DMS114 treated with DMSO at 0.1 percent for 48 hours (cell line): ENCODE data around the gene HNF4A.

Source experiments
- DNase-seq: peaks from one replicate; lab custom pipeline; 2025; ENCODE audit not compliant: unreplicated experiment; lab: John Stamatoyannopoulos, UW

HNF4A gene

GRCh38 chr20:44423480-44423879 is 68.0 kb downstream of the HNF4A start:
- no peak for DNase-seq

- DNase-seq, result no peak
These were observed 68.6 kb downstream of the HNF4A start for GRCh38 chr20:44424039-44424495.

DNA sequence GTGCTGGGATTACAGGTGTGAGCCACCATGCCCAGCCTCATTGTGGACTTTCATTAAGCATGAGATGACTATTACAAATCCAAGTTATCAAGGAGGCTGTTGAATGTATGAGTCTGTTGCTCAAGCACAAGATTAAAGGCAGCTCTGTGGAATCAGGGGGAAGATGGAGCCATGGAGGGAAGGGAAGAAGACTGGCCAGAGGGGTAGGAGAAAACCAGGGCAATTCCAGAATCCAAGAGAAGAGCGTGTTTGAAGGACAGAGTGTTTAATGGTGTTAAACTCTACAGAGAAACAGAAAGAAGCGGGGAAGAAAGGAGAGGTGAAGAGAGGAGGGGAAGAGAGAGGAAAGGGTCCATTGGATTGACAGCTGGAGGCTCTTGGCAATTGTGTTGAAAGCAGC is 70.4 kb downstream of the HNF4A start:
- no peak for DNase-seq

GRCh38 chr20:44426879-44427790 is 71.6 kb downstream of the HNF4A start:
- no peak for DNase-seq

DNA sequence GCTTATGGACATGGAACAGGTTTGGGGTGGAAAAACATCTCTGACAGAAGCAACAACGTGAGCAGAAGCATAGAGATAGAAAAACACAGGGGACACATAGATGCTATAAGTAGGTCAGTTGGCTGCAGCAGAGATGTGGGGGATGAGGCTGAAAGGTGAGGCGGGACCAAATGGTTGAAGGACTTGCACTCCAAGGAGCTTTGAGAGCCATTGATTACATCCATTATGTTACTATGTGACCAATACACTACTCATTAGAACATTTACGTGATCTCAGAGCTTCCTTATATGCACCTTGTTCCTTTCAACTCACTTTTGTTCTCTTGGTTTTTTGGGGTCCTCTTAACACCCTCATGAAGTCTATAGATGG is 72.3 kb downstream of the HNF4A start:
- DNase-seq, result no peak

GRCh38 chr20:44428174-44429016 is 72.9 kb downstream of the HNF4A start:
- DNase-seq, result no peak

GRCh38 chr20:44429017-44429339 is 73.5 kb downstream of the HNF4A start:
- DNase-seq, result no peak

GRCh38 chr20:44429419-44430269 is 74.1 kb downstream of the HNF4A start:
- DNase-seq, result no peak

DNA sequence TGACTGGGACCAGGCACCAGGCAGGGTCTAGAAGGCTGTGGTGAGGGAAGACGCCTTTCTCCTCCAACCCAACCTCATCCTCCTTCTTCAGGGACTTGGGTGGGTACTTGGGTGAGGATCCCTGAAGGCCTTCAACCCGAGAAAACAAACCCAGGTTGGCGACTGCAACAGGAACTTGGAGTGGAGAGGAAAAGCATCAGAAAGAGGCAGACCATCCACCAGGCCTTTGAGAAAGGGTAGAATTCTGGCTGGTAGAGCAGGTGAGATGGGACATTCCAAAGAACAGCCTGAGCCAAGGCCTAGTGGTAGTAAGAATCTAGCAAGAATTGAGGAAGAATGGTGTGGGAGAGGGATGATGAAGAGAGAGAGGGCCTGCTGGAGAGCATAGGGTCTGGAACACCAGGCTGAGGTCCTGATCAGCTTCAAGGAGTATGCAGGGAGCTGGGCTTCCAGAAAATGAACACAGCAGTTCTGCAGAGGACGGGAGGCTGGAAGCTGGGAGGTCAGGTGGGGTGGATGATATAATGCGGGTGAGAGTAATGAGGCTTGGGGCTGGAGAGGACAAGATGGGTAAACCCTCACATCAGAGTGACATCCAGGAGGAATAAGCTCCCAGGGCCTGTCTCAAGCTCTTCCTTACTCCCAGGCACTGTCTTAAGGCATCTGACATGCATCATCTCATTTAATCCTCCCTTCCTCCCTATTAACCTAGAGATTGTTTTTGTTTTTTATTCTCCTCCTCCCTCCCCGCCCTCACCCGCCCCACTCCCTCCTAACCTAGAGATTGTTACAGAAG is 75.0 kb downstream of the HNF4A start:
- no peak for DNase-seq

GRCh38 chr20:44431118-44431501 is 75.6 kb downstream of the HNF4A start:
- DNase-seq, result no peak

DNA sequence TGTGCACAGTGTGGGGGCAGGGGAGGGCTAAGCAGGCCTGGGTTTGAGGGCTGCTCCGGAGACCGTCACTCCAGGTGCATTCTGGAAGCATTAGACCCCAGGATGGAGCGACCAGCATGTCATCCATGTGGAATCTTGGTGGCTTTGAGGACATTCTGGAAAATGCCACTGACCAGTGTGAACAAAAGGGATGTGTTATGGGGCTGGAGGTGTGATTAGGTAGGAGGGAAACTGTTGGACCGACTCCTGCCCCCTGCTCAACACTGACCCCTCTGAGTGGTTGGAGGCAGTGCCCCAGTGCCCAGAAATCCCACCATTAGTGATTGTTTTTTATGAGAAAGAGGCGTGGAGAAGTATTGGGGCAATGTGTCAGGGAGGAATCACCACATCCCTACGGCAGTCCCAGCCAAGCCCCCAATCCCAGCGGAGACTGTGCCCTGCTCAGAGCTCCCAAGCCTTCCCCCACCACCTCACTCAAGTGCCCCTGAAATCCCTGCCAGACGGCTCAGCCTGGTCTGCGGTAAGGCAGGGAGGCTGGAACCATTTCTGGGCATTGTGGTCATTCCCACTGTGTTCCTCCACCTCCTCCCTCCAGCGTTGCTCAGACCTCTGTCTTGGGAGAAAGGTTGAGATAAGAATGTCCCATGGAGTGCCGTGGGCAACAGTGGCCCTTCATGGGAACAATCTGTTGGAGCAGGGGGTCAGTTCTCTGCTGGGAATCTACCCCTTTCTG is 76.2 kb downstream of the HNF4A start:
- DNase-seq, result no peak

DNA sequence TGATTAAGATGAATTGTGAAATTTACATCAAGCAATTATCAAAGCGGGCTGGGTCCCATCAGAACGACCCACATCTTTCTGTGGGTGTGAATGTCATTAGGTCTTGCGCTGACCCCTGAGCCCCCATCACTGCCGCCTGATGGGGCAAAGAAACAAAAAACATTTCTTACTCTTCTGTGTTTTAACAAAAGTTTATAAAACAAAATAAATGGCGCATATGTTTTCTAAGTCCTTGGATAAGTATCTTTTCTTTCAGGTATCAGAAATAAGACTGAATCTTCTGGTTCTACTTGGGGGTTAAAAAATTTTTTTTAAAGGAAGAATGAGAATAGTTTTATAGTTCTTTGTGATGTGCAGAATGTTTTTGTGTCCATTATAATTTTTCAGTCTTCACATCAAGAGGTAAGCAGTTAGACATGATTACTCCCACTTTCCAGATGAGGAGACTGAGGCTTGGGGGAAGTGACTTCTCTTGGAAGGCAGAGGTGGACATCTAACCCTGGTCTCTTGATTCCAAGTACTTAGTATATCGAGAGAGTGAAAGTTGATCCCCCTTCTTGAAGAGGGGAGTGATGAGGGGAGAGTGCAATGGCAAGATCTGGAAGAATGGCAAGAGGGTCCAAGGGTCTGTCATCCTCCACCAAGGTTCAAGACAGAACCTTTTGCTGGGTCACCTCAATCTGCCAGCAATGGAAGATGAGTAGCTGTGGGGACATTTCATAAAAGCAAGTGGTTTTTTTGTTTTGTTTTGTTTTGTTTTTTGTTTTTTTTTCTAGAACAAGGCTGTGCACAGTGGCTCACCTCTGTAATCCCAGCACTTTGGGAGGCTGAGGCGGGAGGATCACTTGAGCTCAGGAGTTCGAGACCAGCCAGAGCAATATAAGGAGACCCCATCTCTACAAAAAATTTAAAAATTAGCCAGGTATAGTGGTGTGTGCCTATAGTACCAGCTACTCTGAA is 77.4 kb downstream of the HNF4A start:
- no peak for DNase-seq

DNA sequence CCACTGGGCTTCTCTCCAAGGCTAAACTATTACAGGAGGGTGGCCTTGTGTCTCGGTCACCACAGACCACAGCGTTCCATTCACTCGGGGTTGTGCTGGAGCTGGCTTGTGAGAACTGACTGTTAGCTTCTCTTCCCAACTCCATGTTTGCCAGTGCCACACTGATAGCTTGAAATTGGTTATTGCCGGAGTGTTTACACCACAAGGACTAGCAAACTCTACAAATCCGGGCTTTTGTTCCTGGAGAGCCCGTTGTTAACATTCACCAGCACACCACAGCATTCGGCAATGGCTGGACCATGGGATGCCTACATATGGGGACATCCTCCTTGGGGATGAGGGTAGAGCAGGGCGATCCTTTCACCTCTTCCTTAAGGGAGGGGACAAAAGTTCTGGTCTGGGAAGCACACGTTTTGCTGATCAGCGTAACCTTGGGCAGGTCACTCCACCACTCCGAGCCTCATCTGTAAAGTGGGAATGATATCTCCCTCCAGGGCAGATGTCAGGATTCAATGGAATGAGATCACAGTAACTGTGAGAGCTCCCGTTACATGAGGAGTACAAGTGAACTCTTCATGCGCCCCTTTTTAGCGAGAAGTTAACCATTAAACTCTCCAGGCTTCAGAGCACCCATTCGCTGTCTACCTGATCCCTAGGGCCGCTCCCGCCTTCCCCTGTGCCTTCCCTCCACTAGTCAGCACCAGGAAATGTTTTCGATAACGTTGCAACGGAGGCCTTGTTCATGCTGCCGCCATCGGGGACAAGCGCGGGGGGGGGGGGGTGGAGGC is 78.4 kb downstream of the HNF4A start:
- no peak for DNase-seq

- DNase-seq, result no peak
These were observed 80.3 kb downstream of the HNF4A start for GRCh38 chr20:44435630-44436335.

DNA sequence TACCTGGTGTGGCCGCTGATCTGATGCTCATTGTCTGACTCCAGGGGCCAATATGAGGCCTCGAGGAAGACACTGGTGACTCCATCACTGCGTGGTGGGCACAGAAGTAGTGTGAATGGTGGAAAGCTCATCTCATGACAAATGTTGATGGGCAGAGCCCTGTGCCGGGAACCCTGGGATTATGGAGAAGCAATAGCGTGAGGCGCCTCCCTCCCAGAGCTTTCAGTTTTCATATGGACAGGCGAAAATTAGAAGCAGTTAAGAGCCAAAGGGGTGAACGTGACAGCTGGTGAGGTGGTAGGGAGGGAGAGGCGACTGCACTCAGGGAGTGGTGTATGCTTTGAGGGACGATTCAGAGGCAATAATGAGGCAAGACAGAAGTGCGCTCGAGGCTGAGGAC is 80.9 kb downstream of the HNF4A start:
- DNase-seq, result no peak

DNA sequence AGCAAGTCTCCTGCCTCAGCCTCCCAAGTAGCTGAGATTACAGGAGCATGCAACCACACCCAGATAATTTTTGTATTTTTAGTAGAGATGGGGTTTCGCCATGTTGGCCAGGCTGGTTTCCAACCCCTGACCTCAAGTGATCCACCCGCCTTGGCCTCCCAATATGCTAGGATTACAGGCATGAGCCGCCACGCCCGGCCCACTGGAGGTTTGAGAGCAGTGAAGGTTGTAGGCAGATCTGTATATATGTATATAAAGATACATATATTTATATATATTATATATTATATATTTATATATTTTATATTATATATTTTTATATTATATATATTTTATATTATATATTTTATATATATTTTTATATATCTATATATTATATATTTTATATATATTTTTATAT is 82.0 kb downstream of the HNF4A start:
- no peak for DNase-seq

DNA sequence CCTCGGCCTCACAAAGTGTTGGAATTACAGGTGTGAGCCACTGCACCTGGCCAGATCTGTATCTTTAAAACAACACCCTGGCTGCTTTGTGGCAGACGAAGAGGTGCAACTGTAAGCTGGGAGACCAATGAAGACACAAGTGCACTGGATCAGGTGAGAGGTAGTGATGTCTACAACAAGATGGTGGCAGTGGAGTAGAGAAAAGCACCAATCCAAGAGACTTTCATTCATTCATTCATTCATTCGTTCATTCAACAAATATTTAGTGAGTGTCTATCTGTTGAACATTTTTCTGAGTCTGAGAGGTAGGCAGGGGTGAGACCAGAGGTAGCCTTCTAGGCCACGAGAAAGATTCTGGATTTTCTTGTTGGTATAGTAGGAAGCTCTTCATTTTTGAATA is 83.3 kb downstream of the HNF4A start:
- DNase-seq, result no peak
